ENCODE measurements around the gene BOLA2B.
"Not testable (repeated sequence)": the region's sequence is repeated elsewhere in the genome, so short reads cannot be mapped to it uniquely, and the experiment has no call there.

Gene BOLA2B

GRCh38 chr16:30193615-30194014 is at the start of gene BOLA2B, which contains the start of gene SLX1A:
Gene BOLA2B (minus strand): TSS chr16:30193666. CDS start chr16:30193595, 71 bp downstream.
Gene SLX1A (plus strand): TSS chr16:30193875. CDS start chr16:30194085, 210 bp downstream.
- H3K4me3 ChIP-seq; H3K27me3 ChIP-seq (ENCODE audit: low read depth); DNase-seq (ENCODE audit: low spot score in 2 of 2); H3K4me1 ChIP-seq; H3K9me3 ChIP-seq; in situ Hi-C loops (cut with MboI; ENCODE audit: low sequenced_read_pairs); H3K36me3 ChIP-seq (replicated peaks): not testable (repeated sequence)

- H3K4me1 ChIP-seq; in situ Hi-C loops (cut with MboI; ENCODE audit: low sequenced_read_pairs); H3K27me3 ChIP-seq (ENCODE audit: low read depth); H3K9me3 ChIP-seq; H3K36me3 ChIP-seq (replicated peaks); H3K4me3 ChIP-seq: not testable (repeated sequence)
- DNase-seq (ENCODE audit: low spot score in 2 of 2), result peak in 1 of 2 experiments; percentile 7
Observed at GRCh38 chr16:30217082-30217481, 23.6 kb upstream of the BOLA2B start.

GRCh38 chr16:30211414-30211813 is 17.9 kb upstream of the BOLA2B start:
- in situ Hi-C loops (cut with MboI; ENCODE audit: low sequenced_read_pairs); H3K4me1 ChIP-seq; H3K27me3 ChIP-seq (ENCODE audit: low read depth); H3K36me3 ChIP-seq (replicated peaks); H3K4me3 ChIP-seq; H3K9me3 ChIP-seq; DNase-seq (ENCODE audit: low spot score in 2 of 2): not testable (repeated sequence)

- DNase-seq (ENCODE audit: low spot score in 2 of 2); H3K36me3 ChIP-seq (replicated peaks); H3K9me3 ChIP-seq; H3K4me1 ChIP-seq; in situ Hi-C loops (cut with MboI; ENCODE audit: low sequenced_read_pairs); H3K27me3 ChIP-seq (ENCODE audit: low read depth); H3K4me3 ChIP-seq: not testable (repeated sequence)
Observed at GRCh38 chr16:30209032-30209431, 15.6 kb upstream of the BOLA2B start.

GRCh38 chr16:30207063-30207704 is 13.7 kb upstream of the BOLA2B start:
- H3K4me1 ChIP-seq; H3K4me3 ChIP-seq; H3K9me3 ChIP-seq; H3K36me3 ChIP-seq (replicated peaks); H3K27me3 ChIP-seq (ENCODE audit: low read depth); in situ Hi-C loops (cut with MboI; ENCODE audit: low sequenced_read_pairs): not testable (repeated sequence)
- DNase-seq (ENCODE audit: low spot score in 2 of 2), result peak in 1 of 2 experiments; percentile 8

GRCh38 chr16:30206252-30206651 is 12.8 kb upstream of the BOLA2B start:
- not testable (repeated sequence) for H3K4me1 ChIP-seq

GRCh38 chr16:30205541-30206236 is 12.2 kb upstream of the BOLA2B start:
- in situ Hi-C loops (cut with MboI; ENCODE audit: low sequenced_read_pairs); H3K9me3 ChIP-seq; DNase-seq (ENCODE audit: low spot score in 2 of 2); H3K4me3 ChIP-seq; H3K4me1 ChIP-seq; H3K36me3 ChIP-seq (replicated peaks); H3K27me3 ChIP-seq (ENCODE audit: low read depth): not testable (repeated sequence)

More at GRCh38 chr16:30206252-30206651, 12.8 kb upstream of the BOLA2B start:
- H3K27me3 ChIP-seq (ENCODE audit: low read depth); H3K36me3 ChIP-seq (replicated peaks); DNase-seq (ENCODE audit: low spot score in 2 of 2); in situ Hi-C loops (cut with MboI; ENCODE audit: low sequenced_read_pairs); H3K4me3 ChIP-seq; H3K9me3 ChIP-seq: not testable (repeated sequence)

GRCh38 chr16:30199608-30200343 is 6.3 kb upstream of the BOLA2B start:
- DNase-seq (ENCODE audit: low spot score in 2 of 2); in situ Hi-C loops (cut with MboI; ENCODE audit: low sequenced_read_pairs); H3K9me3 ChIP-seq; H3K4me3 ChIP-seq; H3K4me1 ChIP-seq; H3K27me3 ChIP-seq (ENCODE audit: low read depth); H3K36me3 ChIP-seq (replicated peaks): not testable (repeated sequence)

GRCh38 chr16:30199049-30199448 is 5.6 kb upstream of the BOLA2B start, which contains the start of gene SULT1A3:
Gene SULT1A3 (plus strand): TSS chr16:30199255. CDS start chr16:30200729, 1,474 bp downstream.
- DNase-seq (ENCODE audit: low spot score in 2 of 2); H3K4me3 ChIP-seq; H3K27me3 ChIP-seq (ENCODE audit: low read depth); in situ Hi-C loops (cut with MboI; ENCODE audit: low sequenced_read_pairs); H3K4me1 ChIP-seq; H3K9me3 ChIP-seq; H3K36me3 ChIP-seq (replicated peaks): not testable (repeated sequence)

GRCh38 chr16:30197001-30197400 is 3.5 kb upstream of the BOLA2B start:
- H3K9me3 ChIP-seq; H3K4me1 ChIP-seq; H3K27me3 ChIP-seq (ENCODE audit: low read depth); DNase-seq (ENCODE audit: low spot score in 2 of 2); H3K4me3 ChIP-seq; in situ Hi-C loops (cut with MboI; ENCODE audit: low sequenced_read_pairs); H3K36me3 ChIP-seq (replicated peaks): not testable (repeated sequence)

- in situ Hi-C loops (cut with MboI; ENCODE audit: low sequenced_read_pairs); H3K4me3 ChIP-seq; DNase-seq (ENCODE audit: low spot score in 2 of 2); H3K4me1 ChIP-seq; H3K36me3 ChIP-seq (replicated peaks); H3K9me3 ChIP-seq; H3K27me3 ChIP-seq (ENCODE audit: low read depth): not testable (repeated sequence)
Observed at GRCh38 chr16:30194172-30194925, 883 bp upstream of the BOLA2B start.

- H3K27me3 ChIP-seq (ENCODE audit: low read depth); in situ Hi-C loops (cut with MboI; ENCODE audit: low sequenced_read_pairs); DNase-seq (ENCODE audit: low spot score in 2 of 2); H3K9me3 ChIP-seq; H3K4me3 ChIP-seq; H3K4me1 ChIP-seq; H3K36me3 ChIP-seq (replicated peaks): not testable (repeated sequence)
Observed at GRCh38 chr16:30193098-30193497, 368 bp downstream of the BOLA2B start.

- H3K36me3 ChIP-seq (replicated peaks); H3K4me1 ChIP-seq; DNase-seq (ENCODE audit: low spot score in 2 of 2); H3K4me3 ChIP-seq; H3K9me3 ChIP-seq; H3K27me3 ChIP-seq (ENCODE audit: low read depth); in situ Hi-C loops (cut with MboI; ENCODE audit: low sequenced_read_pairs): not testable (repeated sequence)
Observed at GRCh38 chr16:30191158-30191557, 2.3 kb downstream of the BOLA2B start.
